ENCODE measurements around the gene CLEC9A.

DNA sequence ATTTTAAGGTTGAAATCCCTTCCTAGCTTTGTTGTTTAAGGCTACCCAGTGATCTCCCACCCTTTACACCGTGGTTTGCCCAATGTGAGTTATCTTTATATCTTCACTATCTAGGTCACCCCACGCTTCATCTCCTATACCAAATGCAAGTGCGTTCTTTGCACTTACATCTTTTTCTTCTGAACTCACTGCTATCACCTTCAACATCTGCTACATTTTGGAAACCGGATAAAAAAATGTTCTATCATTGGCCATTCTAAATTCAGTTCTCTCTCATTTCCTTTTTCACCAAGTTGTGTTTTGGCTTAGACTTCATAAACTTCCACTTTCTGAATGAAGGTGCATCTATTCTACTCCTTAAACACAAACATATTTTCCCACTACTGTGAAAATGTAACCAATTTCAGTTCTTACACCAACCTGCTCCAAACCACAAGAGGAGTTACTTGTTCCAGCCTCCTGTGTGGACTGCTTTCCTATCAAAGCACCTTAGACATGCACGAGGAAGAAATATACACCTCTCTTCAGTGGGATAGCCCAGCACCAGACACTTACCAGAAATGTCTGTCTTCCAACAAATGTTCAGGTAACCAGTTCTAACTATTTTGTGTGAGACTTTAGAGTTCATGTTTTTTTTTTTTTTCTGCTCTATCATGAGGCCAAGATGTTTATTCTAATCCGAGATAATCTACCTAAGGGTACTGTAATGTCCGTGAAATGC is 21.9 kb downstream of the CLEC9A start:
- TF ChIP-seq, protein P1, sequence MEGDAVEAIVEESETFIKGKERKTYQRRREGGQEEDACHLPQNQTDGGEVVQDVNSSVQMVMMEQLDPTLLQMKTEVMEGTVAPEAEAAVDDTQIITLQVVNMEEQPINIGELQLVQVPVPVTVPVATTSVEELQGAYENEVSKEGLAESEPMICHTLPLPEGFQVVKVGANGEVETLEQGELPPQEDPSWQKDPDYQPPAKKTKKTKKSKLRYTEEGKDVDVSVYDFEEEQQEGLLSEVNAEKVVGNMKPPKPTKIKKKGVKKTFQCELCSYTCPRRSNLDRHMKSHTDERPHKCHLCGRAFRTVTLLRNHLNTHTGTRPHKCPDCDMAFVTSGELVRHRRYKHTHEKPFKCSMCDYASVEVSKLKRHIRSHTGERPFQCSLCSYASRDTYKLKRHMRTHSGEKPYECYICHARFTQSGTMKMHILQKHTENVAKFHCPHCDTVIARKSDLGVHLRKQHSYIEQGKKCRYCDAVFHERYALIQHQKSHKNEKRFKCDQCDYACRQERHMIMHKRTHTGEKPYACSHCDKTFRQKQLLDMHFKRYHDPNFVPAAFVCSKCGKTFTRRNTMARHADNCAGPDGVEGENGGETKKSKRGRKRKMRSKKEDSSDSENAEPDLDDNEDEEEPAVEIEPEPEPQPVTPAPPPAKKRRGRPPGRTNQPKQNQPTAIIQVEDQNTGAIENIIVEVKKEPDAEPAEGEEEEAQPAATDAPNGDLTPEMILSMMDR (IDR thresholded peaks at IDR 0.05 in 8 of 11, conservative IDR thresholded peaks at IDR 0.05 in 3 of 11) = no peak
- TF ChIP-seq POLR2A (IDR thresholded peaks at IDR 0.05) (no peak), POLR2AphosphoS5 (IDR thresholded peaks at IDR 0.05) (no peak)
